Glutamatergic neuron (in vitro differentiated cells): Measurements from ENCODE around the gene RHOT2. TPM values are rescaled to one million over a fixed set of nuclear protein-coding genes. Genes with fewer than 3 reads are reported as not detected.
A peak's percentile ranks its signal among the peaks of the same experiment; 100 is the strongest.

Experiments used
- DNase-seq: peaks from one replicate; pipeline ENCODE4 v3.0.0; 2022
- H3K27ac Mint-ChIP-seq: one replicate; pipeline ENCODE4 v1.8.0; 2020; ENCODE audit warnings: mild to moderate bottlenecking, mixed read lengths, inconsistent platforms; ENCODE audit not compliant: unreplicated experiment
- H3K27me3 Mint-ChIP-seq: one replicate; pipeline ENCODE4 v1.8.0; 2020; ENCODE audit warnings: mild to moderate bottlenecking, moderate library complexity, mixed read lengths, inconsistent platforms; ENCODE audit not compliant: unreplicated experiment
- H3K36me3 Mint-ChIP-seq: one replicate; pipeline ENCODE4 v1.8.0; 2020; ENCODE audit warnings: mild to moderate bottlenecking, mixed read lengths, inconsistent platforms; ENCODE audit not compliant: unreplicated experiment
- H3K4me1 Mint-ChIP-seq: one replicate; pipeline ENCODE4 v1.8.0; 2020; ENCODE audit warnings: mild to moderate bottlenecking, low read depth, mixed read lengths, inconsistent platforms; ENCODE audit not compliant: unreplicated experiment
- H3K4me3 Mint-ChIP-seq: one replicate; pipeline ENCODE4 v1.8.0; 2020; ENCODE audit warnings: mild to moderate bottlenecking, mixed read lengths, inconsistent platforms; ENCODE audit not compliant: unreplicated experiment
- H3K9me3 Mint-ChIP-seq: one replicate; pipeline ENCODE4 v1.8.0; 2020; ENCODE audit warnings: mild to moderate bottlenecking, moderate library complexity, mixed read lengths, inconsistent platforms; ENCODE audit not compliant: unreplicated experiment
- CTCF ChIP-seq: fragments of 200-600 bp; sonication (generic); IDR thresholded peaks from one replicate; pipeline ENCODE4 v1.5.0; 2021; ENCODE audit not compliant: partially characterized antibody, unreplicated experiment
- total RNA-seq: library from RNA; stranded (reverse); fragmentation: NEBNext Ultra II Directional; extraction: Animal tissue kit (Norgen Biotek cat#: 25700); gene quantifications from one replicate; pipeline ENCODE4 v1.2.1, GENCODE V29; 2021; ENCODE audit not compliant: unreplicated experiment

Gene RHOT2
- total RNA-seq, 1 donor from 2014 or later, result 208 TPM

- peaks cover 23% of the 10 kb centered on the region for H3K4me1 Mint-ChIP-seq
- DNase-seq, result no peak
- peaks cover 22% of the 10 kb centered on the region for H3K27me3 Mint-ChIP-seq
Measured at GRCh38 chr16:704552-705380, 36.8 kb downstream of the RHOT2 start.

GRCh38 chr16:705431-706188, 37.7 kb downstream of the RHOT2 start, which contains the start of gene FBXL16:
Gene FBXL16, minus strand, starts transcription at chr16:705801. Its CDS starts 8,396 bp downstream, at chr16:697405.
- TF ChIP-seq CTCF, result no peak
- peak within 1 kb of the TSS; percentile 87 for H3K4me3 Mint-ChIP-seq
- peaks cover 22% of the 10 kb centered on the region for H3K27me3 Mint-ChIP-seq
- H3K9me3 Mint-ChIP-seq, result peaks cover 14% of the 10 kb centered on the region
- no peaks in the 10 kb centered on the region for H3K36me3 Mint-ChIP-seq
- peaks cover 25% of the 10 kb centered on the region for H3K4me1 Mint-ChIP-seq
- DNase-seq, result peak; percentile 76
- peak within 1 kb of the TSS; percentile 38 for H3K27ac Mint-ChIP-seq

More at GRCh38 chr16:704552-705380, 36.8 kb downstream of the RHOT2 start:
- TF ChIP-seq CTCF, result no peak
- peak overlapping the region; percentile 8 for H3K27ac Mint-ChIP-seq
- H3K36me3 Mint-ChIP-seq, result no peaks in the 10 kb centered on the region
- peak overlapping the region; percentile 87 for H3K4me3 Mint-ChIP-seq
- H3K9me3 Mint-ChIP-seq, result peaks cover 14% of the 10 kb centered on the region

GRCh38 chr16:706189-707061, 38.5 kb downstream of the RHOT2 start:
- peak overlapping the region; percentile 71 for H3K4me3 Mint-ChIP-seq

GRCh38 chr16:707062-707538, 39.2 kb downstream of the RHOT2 start:
- peaks cover 19% of the 10 kb centered on the region for H3K27me3 Mint-ChIP-seq
- no peak for DNase-seq
- H3K4me3 Mint-ChIP-seq, result peak overlapping the region; percentile 71
- no peak for TF ChIP-seq CTCF
- H3K27ac Mint-ChIP-seq, result peak overlapping the region; percentile 33
- no peaks in the 10 kb centered on the region for H3K36me3 Mint-ChIP-seq
- H3K4me1 Mint-ChIP-seq, result peaks cover 23% of the 10 kb centered on the region
- peaks cover 12% of the 10 kb centered on the region for H3K9me3 Mint-ChIP-seq

More at GRCh38 chr16:706189-707061, 38.5 kb downstream of the RHOT2 start:
- Mint-ChIP-seq H3K27ac (peak overlapping the region; percentile 38), H3K27me3 (peaks cover 19% of the 10 kb centered on the region), H3K4me1 (peaks cover 25% of the 10 kb centered on the region), H3K9me3 (peaks cover 12% of the 10 kb centered on the region), H3K36me3 (no peaks in the 10 kb centered on the region)
- TF ChIP-seq CTCF, result no peak
- peak; percentile 71 for DNase-seq
